Endothelial cell of umbilical vein (primary cell): ENCODE measurements around the gene IMPACT. TPM values are rescaled to one million over a fixed set of nuclear protein-coding genes. Genes with fewer than 3 reads are reported as not detected.

ENCODE experiments used
- BruUV-seq: library from RNA; stranded (reverse); fragments of 400-500 nt; replicated peaks from 2 replicates; lab custom pipeline; 2021; lab: Mats Ljungman, UMichigan
- CTCF ChIA-PET: fragments of 300-600, 350-600 bp; sonication (Branson Sonifier 250); formaldehyde crosslinking; loops from one replicate; lab custom pipeline; 2021; ENCODE audit warnings: antibody characterized with exemption, inconsistent platforms; lab: Charles Lee
- POLR2A ChIA-PET: fragments of 300-600, 350-600 bp; sonication (Branson Sonifier 250); formaldehyde crosslinking; loops from one replicate; lab custom pipeline; 2021; ENCODE audit warnings: antibody characterized with exemption, inconsistent platforms; lab: Charles Lee
- DNase-seq: peaks from one replicate; pipeline ENCODE4 v3.0.0-alpha.2; 2011; ENCODE audit warnings: low read depth, low spot score
- FAIRE-seq: peaks from 2 replicates; lab custom pipeline; 2011; peaks lifted over from hg19 to GRCh38; lab: Jason Lieb, UNC
- H2AFZ ChIP-seq: 2 replicates; pipeline ENCODE4 v1.6.0; 2012; ENCODE audit warnings: low read depth, low read length, control low read depth, inconsistent platforms
- H3K27ac ChIP-seq: 2 replicates; pipeline ENCODE4 v1.5.1; 2011; ENCODE audit warnings: low read depth, mild to moderate bottlenecking, control low read depth, low read length, moderate library complexity; ENCODE audit not compliant: insufficient read depth
- H3K27me3 ChIP-seq, 2 experiments: 2 replicates each; pipeline versions ENCODE4 v1.6.0 to v1.6.1; 2011; ENCODE audit warnings: low read length in 2 of 2, mixed read lengths in 1 of 2; ENCODE audit not compliant: control insufficient read depth in 2 of 2, insufficient read depth in 2 of 2
- H3K36me3 ChIP-seq, 2 experiments: 2 replicates in 1 of 2; 3 replicates in 1 of 2; pipeline ENCODE4 v1.5.1; 2011; ENCODE audit warnings: low read length in 2 of 2, mild to moderate bottlenecking in 1 of 2, moderate library complexity in 1 of 2; ENCODE audit not compliant: control insufficient read depth in 2 of 2, insufficient read depth in 2 of 2; ENCODE audit errors: extremely low read depth in 1 of 2
- H3K4me1 ChIP-seq: 3 replicates; pipeline ENCODE4 v1.5.1; 2011; ENCODE audit warnings: mild to moderate bottlenecking, low read length; ENCODE audit not compliant: control insufficient read depth, insufficient read depth; ENCODE audit errors: extremely low read depth
- H3K4me2 ChIP-seq: 2 replicates; pipeline ENCODE4 v1.6.1; 2011; ENCODE audit warnings: low read length, control low read depth, mixed read lengths; ENCODE audit not compliant: insufficient read depth
- H3K4me3 ChIP-seq, 3 experiments: fragments of 200-600 bp in 1 of 3; sonication (generic), shearing (Covaris generic) in 1 of 3; replicated peaks in 1 of 3; 2 replicates each; pipeline ENCODE4 v1.5.1; 2011 to 2016; ENCODE audit warnings: control low read depth in 3 of 3, low read length in 3 of 3, mild to moderate bottlenecking in 2 of 3, inconsistent platforms in 1 of 3, low read depth in 1 of 3, moderate library complexity in 1 of 3; ENCODE audit not compliant: insufficient read depth in 1 of 3
- H3K79me2 ChIP-seq: 2 replicates; pipeline ENCODE4 v1.6.0; 2012; ENCODE audit warnings: low read length, inconsistent platforms; ENCODE audit not compliant: control insufficient read depth, insufficient read depth
- H3K9ac ChIP-seq: replicated peaks from 2 replicates; pipeline ENCODE3; 2011; ENCODE audit warnings: low read length, control low read depth; ENCODE audit not compliant: insufficient read depth; ENCODE audit errors: extremely low read depth
- H3K9me1 ChIP-seq: replicated peaks from 3 replicates; pipeline ENCODE4 v1.6.0; 2011; ENCODE audit warnings: mild to moderate bottlenecking, low read length; ENCODE audit not compliant: control insufficient read depth, insufficient read depth; ENCODE audit errors: extremely low read depth
- H3K9me3 ChIP-seq: replicated peaks from 2 replicates; pipeline ENCODE4 v1.5.1; 2012; ENCODE audit warnings: low read length, inconsistent platforms; ENCODE audit not compliant: control insufficient read depth, insufficient read depth
- H4K20me1 ChIP-seq: replicated peaks from 2 replicates; pipeline ENCODE3; 2011; ENCODE audit warnings: mild to moderate bottlenecking, low read length; ENCODE audit not compliant: control insufficient read depth, insufficient read depth; ENCODE audit errors: extremely low read depth
- EZH2 ChIP-seq: IDR thresholded peaks from 2 replicates; pipeline ENCODE4 v1.6.1; 2012; ENCODE audit warnings: borderline replicate concordance, low read depth, mild to moderate bottlenecking, moderate library complexity, low read length, inconsistent platforms; ENCODE audit not compliant: severe bottlenecking
- FOS ChIP-seq: IDR thresholded peaks from 2 replicates; pipeline ENCODE4 v1.6.1; 2011; ENCODE audit warnings: mild to moderate bottlenecking, low read length, moderate library complexity, borderline replicate concordance; ENCODE audit not compliant: insufficient read depth
- GATA2 ChIP-seq: IDR thresholded peaks from 2 replicates; pipeline ENCODE4 v1.7.0; 2011; ENCODE audit warnings: low read depth, mild to moderate bottlenecking, moderate library complexity, mixed read lengths, low read length; ENCODE audit not compliant: insufficient read length, insufficient read depth
- JUN ChIP-seq: IDR thresholded peaks from 2 replicates; pipeline ENCODE4 v1.6.1; 2011; ENCODE audit warnings: borderline replicate concordance, low read depth; ENCODE audit not compliant: insufficient read length, insufficient read depth
- MAX ChIP-seq: IDR thresholded peaks from 2 replicates; pipeline ENCODE4 v1.6.1; 2011; ENCODE audit not compliant: insufficient read depth, insufficient read length
- MYC ChIP-seq: IDR thresholded peaks from one replicate; pipeline ENCODE4 v1.6.1; 2011; ENCODE audit warnings: mild to moderate bottlenecking, low read depth, low read length
- POLR2A ChIP-seq: IDR thresholded peaks from 2 replicates; pipeline ENCODE4 v1.6.1; 2012; ENCODE audit warnings: low read depth, mild to moderate bottlenecking, control low read depth, low read length
- POLR2AphosphoS5 ChIP-seq: IDR thresholded peaks from 2 replicates; pipeline ENCODE4 v1.6.1; 2012; ENCODE audit warnings: low read depth, mild to moderate bottlenecking, control low read depth, low read length, moderate library complexity; ENCODE audit not compliant: insufficient read depth
- dilution Hi-C: fragments of 300-500 bp; cut with MboI; formaldehyde crosslinking; loops from one replicate; pipeline ENCODE4 v1.15.0; 2019; ENCODE audit warnings: low sequenced_read_pairs; ENCODE audit not compliant: extremely low pct_ligation_motif_present
- intact Hi-C: fragments of 100-400 bp; cut with micrococcal nuclease; formaldehyde crosslinking; loops from one replicate; pipeline ENCODE4 v1.10.0; 2022
- polyA plus RNA-seq, 4 experiments: library from polyadenylated mRNA; depleted of rRNA in 3 of 4; stranded (reverse) in 3 of 4; unstranded in 1 of 4; fragments of >200 nt; gene quantifications; 2 replicates each; pipeline versions ENCODE4 v1.2.1 to v1.2.3, GENCODE V29; 2011 to 2012; ENCODE audit warnings: missing spikeins in 1 of 4
- total RNA-seq: library from RNA; stranded (reverse); gene quantifications from 2 replicates; pipeline ENCODE4 v1.2.3, GENCODE V29; 2021
- TF ChIP-seq, protein P1 (sequence below), 2 donors: IDR thresholded peaks; 1 replicate in 1 of 2; 2 replicates in 1 of 2; pipeline ENCODE4 v1.5.1; 2011; ENCODE audit warnings: low read length in 2 of 2, mild to moderate bottlenecking in 2 of 2, moderate library complexity in 2 of 2, control low read depth in 1 of 2, inconsistent platforms in 1 of 2, low read depth in 1 of 2; ENCODE audit not compliant: insufficient read depth in 1 of 2; ENCODE audit errors: extremely low read depth in 1 of 2

Gene IMPACT
- total and polyA plus RNA-seq, 2 donors (not counting 3 experiments of a cell fraction or from before 2014, with no cell fraction given): 15.4 to 28.6 TPM

- H3K27me3 ChIP-seq: no peaks in the 10 kb centered on the region
- no peak overlapping the region for H3K4me3 ChIP-seq
- FAIRE-seq (no peak), DNase-seq (no peak)
- intact Hi-C loops: no loop called here
- H3K27ac ChIP-seq: no peak overlapping the region
- H3K9ac ChIP-seq: no peak overlapping the region
- no peaks in the 10 kb centered on the region for H4K20me1 ChIP-seq
- TF ChIP-seq MYC: no peak
- TF ChIP-seq GATA2: no peak
- TF ChIP-seq EZH2: no peak
- TF ChIP-seq POLR2AphosphoS5: no peak
- TF ChIP-seq MAX: no peak
- no peak for TF ChIP-seq FOS
- TF ChIP-seq, protein P1, sequence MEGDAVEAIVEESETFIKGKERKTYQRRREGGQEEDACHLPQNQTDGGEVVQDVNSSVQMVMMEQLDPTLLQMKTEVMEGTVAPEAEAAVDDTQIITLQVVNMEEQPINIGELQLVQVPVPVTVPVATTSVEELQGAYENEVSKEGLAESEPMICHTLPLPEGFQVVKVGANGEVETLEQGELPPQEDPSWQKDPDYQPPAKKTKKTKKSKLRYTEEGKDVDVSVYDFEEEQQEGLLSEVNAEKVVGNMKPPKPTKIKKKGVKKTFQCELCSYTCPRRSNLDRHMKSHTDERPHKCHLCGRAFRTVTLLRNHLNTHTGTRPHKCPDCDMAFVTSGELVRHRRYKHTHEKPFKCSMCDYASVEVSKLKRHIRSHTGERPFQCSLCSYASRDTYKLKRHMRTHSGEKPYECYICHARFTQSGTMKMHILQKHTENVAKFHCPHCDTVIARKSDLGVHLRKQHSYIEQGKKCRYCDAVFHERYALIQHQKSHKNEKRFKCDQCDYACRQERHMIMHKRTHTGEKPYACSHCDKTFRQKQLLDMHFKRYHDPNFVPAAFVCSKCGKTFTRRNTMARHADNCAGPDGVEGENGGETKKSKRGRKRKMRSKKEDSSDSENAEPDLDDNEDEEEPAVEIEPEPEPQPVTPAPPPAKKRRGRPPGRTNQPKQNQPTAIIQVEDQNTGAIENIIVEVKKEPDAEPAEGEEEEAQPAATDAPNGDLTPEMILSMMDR (IDR thresholded peaks at IDR 0.05; ENCODE audit: extremely low read depth in 1 of 2, insufficient read depth in 1 of 2, low read depth in 1 of 2, low read length in 2 of 2): no peak
- no peak for TF ChIP-seq POLR2A
- no peak for TF ChIP-seq JUN
- no TSS peak for BruUV-seq
- no peaks in the 10 kb centered on the region for H3K36me3 ChIP-seq
- CTCF ChIA-PET: interaction anchor here (1.4 to 3.1 kb wide), 3 partner anchors 12 to 102 kb away, joined by 3 to 11 read pairs (median 6); no protein-coding TSS in a partner anchor
- H3K4me1 ChIP-seq: no peaks in the 10 kb centered on the region
- H2AFZ ChIP-seq: no peak overlapping the region
- H3K9me3 ChIP-seq: no peaks in the 10 kb centered on the region
- POLR2A ChIA-PET: no interaction called here
- no peaks in the 10 kb centered on the region for H3K9me1 ChIP-seq
- no peaks in the 10 kb centered on the region for H3K79me2 ChIP-seq
- no peak overlapping the region for H3K4me2 ChIP-seq
- dilution Hi-C loops: no loop called here
These were observed 35.5 kb downstream of the IMPACT start for GRCh38 chr18:24461996-24462395.
